ENCODE measurements around the gene HOXC13.

HOXC13 gene

DNA sequence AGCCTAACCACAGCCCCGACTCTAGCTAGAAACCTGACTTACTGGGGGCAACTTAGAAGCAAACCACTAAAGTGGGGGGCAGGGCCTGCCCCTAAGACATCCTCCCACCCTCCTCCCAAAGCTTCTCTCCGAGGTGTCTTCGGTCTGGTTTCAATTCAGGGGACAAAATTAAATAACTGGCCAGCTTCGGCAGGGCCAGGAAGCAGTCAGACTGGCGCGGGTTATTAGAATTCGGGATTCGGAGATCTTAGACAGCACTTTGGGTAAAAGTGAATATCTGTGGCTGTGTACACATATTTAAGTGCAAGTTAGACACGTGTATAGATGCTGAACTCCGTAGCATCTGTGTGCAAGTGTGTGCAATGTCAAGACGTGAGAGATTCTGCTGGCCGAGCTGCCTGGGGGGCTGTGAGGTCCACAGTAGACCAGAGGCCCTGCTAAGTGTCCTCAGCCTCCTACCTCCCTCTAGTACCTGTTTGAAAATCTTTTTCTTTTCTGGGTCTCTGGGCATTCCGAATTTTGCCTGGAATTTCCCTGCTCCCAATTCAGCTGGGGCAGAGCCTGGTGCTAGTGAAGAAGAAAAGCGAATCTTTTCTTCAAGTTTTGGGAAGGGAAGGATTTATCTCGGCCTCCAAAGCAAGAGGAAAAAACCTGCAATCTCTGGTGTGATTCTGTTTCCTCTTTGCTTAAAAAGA lies 42.3 kb downstream of the HOXC13 start:
- CTCF ChIA-PET = interaction anchor here (0.7 kb wide), 1 partner anchor 235 kb away, joined by 4 read pairs; no protein-coding TSS in a partner anchor
- TF ChIP-seq FOXK2 (IDR thresholded peaks at IDR 0.05) (no peak), L3MBTL2 (conservative IDR thresholded peaks at IDR 0.05) (no peak), CTBP1 (IDR thresholded peaks at IDR 0.05; ENCODE audit: borderline replicate concordance) (no peak), PKNOX1 (IDR thresholded peaks at IDR 0.05) (no peak), SP1 (IDR thresholded peaks at IDR 0.05) (no peak), TARDBP (IDR thresholded peaks at IDR 0.05) (no peak), ARNT (IDR thresholded peaks at IDR 0.05) (no peak), HDGF (IDR thresholded peaks at IDR 0.05; ENCODE audit: borderline replicate concordance) (no peak), FOXM1 (IDR thresholded peaks at IDR 0.05; ENCODE audit: borderline replicate concordance) (no peak), BHLHE40 (IDR thresholded peaks at IDR 0.05; ENCODE audit: borderline replicate concordance) (no peak), ZNF384 (IDR thresholded peaks at IDR 0.05) (no peak)
- DNase-seq (ENCODE audit: extremely low spot score) = no peak
- POLR2A ChIA-PET = interaction anchor here (0.6 to 1.9 kb wide), 2 partner anchors 20 to 209 kb away, joined by 3 to 7 read pairs; partner anchors contain the start of gene HOXC9

DNA sequence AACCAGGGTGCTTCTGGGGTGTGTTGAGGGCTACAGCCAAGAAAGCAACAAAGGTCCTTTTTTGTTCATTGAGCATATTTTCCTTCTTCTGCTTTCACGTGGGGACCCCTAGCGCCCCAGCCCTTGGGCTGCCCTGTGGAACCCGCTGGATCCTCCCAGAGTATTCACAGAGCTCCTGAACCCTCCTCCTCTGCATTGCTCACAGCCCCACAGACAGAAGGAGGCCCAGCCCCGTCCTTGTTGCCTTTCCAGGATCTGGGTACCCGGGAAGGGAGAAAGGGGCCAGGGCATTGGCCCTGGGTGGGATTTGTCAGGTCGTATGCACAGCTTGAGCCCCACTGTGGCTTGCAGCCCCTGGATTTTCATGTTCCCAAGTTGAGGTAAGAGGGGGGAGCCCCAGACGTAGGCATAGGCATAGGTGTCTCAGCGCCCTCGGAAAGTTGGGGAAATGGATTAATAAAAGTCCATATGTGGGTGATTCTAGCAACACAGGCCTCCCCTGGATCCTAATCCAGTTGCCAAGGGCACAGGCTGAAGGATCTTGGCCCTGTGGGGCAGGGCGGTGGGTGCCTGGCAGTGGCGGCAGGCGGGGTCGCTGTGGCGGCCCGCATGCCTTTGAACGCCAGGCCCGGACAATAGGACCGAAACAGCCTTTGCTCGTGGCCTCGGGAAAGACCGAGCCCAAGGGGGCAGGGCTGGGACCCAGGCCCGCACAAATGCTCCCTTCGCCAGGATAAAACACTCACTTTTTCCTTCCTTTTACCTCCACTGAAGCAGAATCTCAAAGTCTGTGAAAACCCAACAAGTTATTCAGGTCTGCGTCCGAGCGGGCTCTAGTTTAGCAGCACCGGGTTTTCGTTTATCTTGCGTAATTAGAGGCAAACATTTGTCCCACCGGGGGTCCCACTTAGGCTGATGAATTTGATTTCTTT lies 43.3 kb downstream of the HOXC13 start:
- no peak for TF ChIP-seq NFRKB (IDR thresholded peaks at IDR 0.05)
- TF ChIP-seq FOXM1 (IDR thresholded peaks at IDR 0.05; ENCODE audit: borderline replicate concordance) = no peak
- TF ChIP-seq TARDBP (IDR thresholded peaks at IDR 0.05) = no peak
- no peak for TF ChIP-seq ZNF384 (IDR thresholded peaks at IDR 0.05)
- TF ChIP-seq SP1 (IDR thresholded peaks at IDR 0.05) = no peak
- TF ChIP-seq L3MBTL2 (conservative IDR thresholded peaks at IDR 0.05) = no peak
- no peak for TF ChIP-seq ELF4 (IDR thresholded peaks at IDR 0.05)
- no peak for TF ChIP-seq ARNT (IDR thresholded peaks at IDR 0.05)
- no peak for TF ChIP-seq SUZ12 (IDR thresholded peaks at IDR 0.05)
- TF ChIP-seq FOXK2 (IDR thresholded peaks at IDR 0.05) = no peak
- no peak for TF ChIP-seq BHLHE40 (IDR thresholded peaks at IDR 0.05; ENCODE audit: borderline replicate concordance)
- no peak for TF ChIP-seq LEF1 (IDR thresholded peaks at IDR 0.05; ENCODE audit: borderline replicate concordance)
- TF ChIP-seq CTBP1 (IDR thresholded peaks at IDR 0.05; ENCODE audit: borderline replicate concordance) = no peak
- no peak for TF ChIP-seq FOXA1 (IDR thresholded peaks at IDR 0.05)
- TF ChIP-seq PKNOX1 (IDR thresholded peaks at IDR 0.05) = no peak
- no peak for TF ChIP-seq HDGF (IDR thresholded peaks at IDR 0.05; ENCODE audit: borderline replicate concordance)
- CTCF ChIA-PET = no interaction called here
- no peak for DNase-seq (ENCODE audit: extremely low spot score)
- POLR2A ChIA-PET = no interaction called here

DNA sequence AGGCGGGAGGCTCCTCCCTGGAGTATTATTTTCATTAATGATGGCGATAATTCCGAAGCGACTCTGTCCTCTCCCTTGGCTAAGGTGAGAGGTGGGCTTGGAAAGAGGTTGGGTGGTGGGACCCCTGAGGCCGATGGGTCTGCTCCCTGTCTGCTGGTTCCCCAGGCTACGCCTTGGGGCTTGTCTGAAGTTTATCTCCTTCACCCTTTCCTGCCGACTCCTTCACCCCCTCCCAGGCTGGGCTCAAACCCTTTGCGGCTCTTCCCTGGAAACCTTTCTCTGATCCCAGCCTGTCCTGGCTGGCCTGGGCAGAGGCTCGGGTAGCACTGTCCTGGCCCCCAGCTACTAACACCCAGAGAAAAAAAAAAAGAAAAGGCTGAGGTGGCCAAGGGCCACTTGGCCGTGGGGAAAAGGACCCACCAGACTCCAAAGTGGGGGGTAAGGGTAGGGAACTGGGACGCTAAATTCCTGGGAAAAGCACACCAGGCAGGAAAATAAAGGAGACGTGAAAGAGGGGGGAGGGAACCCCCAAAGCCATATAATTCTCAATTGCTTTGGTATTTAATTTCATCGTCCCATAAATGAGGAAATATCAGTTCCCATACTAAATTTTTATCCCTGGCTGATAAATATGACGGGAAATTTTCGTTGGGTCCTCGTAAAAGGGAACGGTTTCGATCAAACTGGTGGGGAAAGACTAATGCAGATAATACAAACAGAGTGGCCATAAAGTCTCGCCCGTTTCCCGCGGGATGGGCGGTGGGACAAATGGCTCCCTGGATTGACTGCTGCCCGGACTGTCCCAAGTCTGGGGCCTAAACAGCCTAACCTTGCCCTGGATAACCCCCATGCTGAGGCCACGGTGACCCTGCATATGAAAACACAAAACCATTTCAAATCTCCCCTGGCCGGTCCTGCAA lies 44.3 kb downstream of the HOXC13 start:
- POLR2A ChIA-PET = no interaction called here
- no peak for DNase-seq (ENCODE audit: extremely low spot score)
- CTCF ChIA-PET = no interaction called here
- TF ChIP-seq SP1 (IDR thresholded peaks at IDR 0.05) (no peak), PKNOX1 (IDR thresholded peaks at IDR 0.05) (no peak), ZNF384 (IDR thresholded peaks at IDR 0.05) (no peak), CTBP1 (IDR thresholded peaks at IDR 0.05; ENCODE audit: borderline replicate concordance) (no peak), BHLHE40 (IDR thresholded peaks at IDR 0.05; ENCODE audit: borderline replicate concordance) (no peak)

DNA sequence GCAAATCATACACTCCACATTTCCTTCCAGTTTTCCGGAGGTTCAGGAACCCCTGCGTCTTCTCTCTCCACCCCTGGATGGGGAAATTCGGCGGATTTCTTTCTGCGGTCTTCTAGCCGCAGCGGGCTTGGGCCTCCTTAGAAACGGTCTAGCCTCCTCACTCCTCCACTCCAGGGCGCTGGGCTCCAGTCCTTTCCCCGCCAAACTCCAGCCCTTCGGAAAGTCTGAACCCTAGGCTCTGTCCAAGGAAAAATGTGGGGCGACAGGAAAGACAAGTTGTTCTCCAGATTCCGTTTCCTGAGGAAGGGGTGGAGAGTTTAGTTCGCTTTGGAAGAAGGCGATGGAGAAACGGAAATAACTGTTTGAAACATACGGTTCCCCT lies 44.9 kb downstream of the HOXC13 start:
- TF ChIP-seq NFRKB (IDR thresholded peaks at IDR 0.05) (no peak), ARNT (IDR thresholded peaks at IDR 0.05) (no peak), FOXA1 (IDR thresholded peaks at IDR 0.05) (no peak), ELF4 (IDR thresholded peaks at IDR 0.05) (no peak), LEF1 (IDR thresholded peaks at IDR 0.05; ENCODE audit: borderline replicate concordance) (no peak), FOXM1 (IDR thresholded peaks at IDR 0.05; ENCODE audit: borderline replicate concordance) (no peak), SUZ12 (IDR thresholded peaks at IDR 0.05) (no peak), SP1 (IDR thresholded peaks at IDR 0.05) (no peak), CTBP1 (IDR thresholded peaks at IDR 0.05; ENCODE audit: borderline replicate concordance) (no peak), PKNOX1 (IDR thresholded peaks at IDR 0.05) (no peak), FOXK2 (IDR thresholded peaks at IDR 0.05) (no peak), ZNF384 (IDR thresholded peaks at IDR 0.05) (no peak), HDGF (IDR thresholded peaks at IDR 0.05; ENCODE audit: borderline replicate concordance) (no peak), BHLHE40 (IDR thresholded peaks at IDR 0.05; ENCODE audit: borderline replicate concordance) (no peak), TARDBP (IDR thresholded peaks at IDR 0.05) (no peak), L3MBTL2 (conservative IDR thresholded peaks at IDR 0.05) (no peak)
- no peak for DNase-seq (ENCODE audit: extremely low spot score)
- ChIA-PET CTCF (no interaction called here), POLR2A (no interaction called here)

Data from HEK293T (cell line).